Gastroesophageal sphincter (tissue), 3 donors: ENCODE data around the gene TAF3.

ENCODE experiments used
- CTCF ChIP-seq, 4 experiments: fragments of 200-600 bp in 2 of 4; fragments of 450-650 bp in 2 of 4; sonication (generic) in 1 of 4; IDR thresholded peaks; one replicate each; pipeline ENCODE4 v1.5.1; 2017 to 2019; ENCODE audit warnings: antibody characterized with exemption in 4 of 4, mild to moderate bottlenecking in 2 of 4, moderate library complexity in 2 of 4
- POLR2A ChIP-seq, 2 donors: fragments of 450-650 bp; IDR thresholded peaks; one replicate each; pipeline ENCODE4 v1.6.1; 2017; ENCODE audit warnings: antibody characterized with exemption in 2 of 2, mild to moderate bottlenecking in 2 of 2, moderate library complexity in 1 of 2
- POLR2AphosphoS5 ChIP-seq: sonication (generic); formaldehyde crosslinking; IDR thresholded peaks from one replicate; pipeline ENCODE4 v1.6.1; 2017; ENCODE audit warnings: antibody characterized with exemption

- TF ChIP-seq CTCF (IDR thresholded peaks at IDR 0.05) (no peak), POLR2A (IDR thresholded peaks at IDR 0.05) (no peak), POLR2AphosphoS5 (no peak)
Observed at GRCh38 chr10:8051109-8051821, 233.0 kb downstream of the TAF3 start.
